Rectal smooth muscle tissue (tissue), 1 donor: Measurements from ENCODE around the gene RASGRP3.

ENCODE experiments used
- H3K27ac ChIP-seq: one replicate; pipeline ENCODE4 v1.7.0; 2013; ENCODE audit warnings: low read depth, low read length, inconsistent platforms
- H3K27me3 ChIP-seq: one replicate; pipeline ENCODE4 v1.7.0; 2013; ENCODE audit warnings: low read length; ENCODE audit not compliant: control insufficient read depth, insufficient read depth
- H3K36me3 ChIP-seq: one replicate; pipeline ENCODE4 v1.7.0; 2013; ENCODE audit warnings: low read length; ENCODE audit not compliant: control insufficient read depth, insufficient read depth
- H3K4me1 ChIP-seq: one replicate; pipeline ENCODE4 v1.7.0; 2013; ENCODE audit warnings: low read length; ENCODE audit not compliant: control insufficient read depth, insufficient read depth
- H3K4me3 ChIP-seq: one replicate; pipeline ENCODE4 v1.7.0; 2013; ENCODE audit warnings: low read length
- H3K9ac ChIP-seq: one replicate; pipeline ENCODE4 v1.7.0; 2013; ENCODE audit warnings: low read length

RASGRP3 gene

DNA sequence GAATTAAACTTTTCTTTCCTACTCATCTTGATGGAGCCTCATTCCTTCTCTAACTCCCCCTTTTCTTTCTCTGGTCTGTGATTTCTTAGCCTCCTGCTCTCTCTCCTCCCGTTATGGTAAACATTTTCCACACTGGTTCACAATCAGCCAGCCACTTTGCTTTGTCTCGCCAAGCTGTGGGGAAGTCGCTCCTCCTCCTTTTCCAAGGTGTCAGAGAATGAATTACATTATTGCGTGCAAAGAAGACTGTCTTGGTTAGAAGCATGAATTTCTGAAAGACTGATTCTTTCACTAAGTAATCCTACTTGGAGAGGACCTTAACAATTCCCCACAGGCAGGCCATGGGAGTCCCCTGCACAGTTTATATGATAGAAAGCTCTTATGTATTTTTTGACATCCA is 46.1 kb downstream of the RASGRP3 start:
- H3K4me1 ChIP-seq, result peaks cover 10% of the 10 kb centered on the region
- H3K36me3 ChIP-seq, result no peaks in the 10 kb centered on the region
- H3K27me3 ChIP-seq, result no peaks in the 10 kb centered on the region
- H3K9ac ChIP-seq, result no peak overlapping the region
- H3K4me3 ChIP-seq, result no peak overlapping the region
- no peak overlapping the region for H3K27ac ChIP-seq

DNA sequence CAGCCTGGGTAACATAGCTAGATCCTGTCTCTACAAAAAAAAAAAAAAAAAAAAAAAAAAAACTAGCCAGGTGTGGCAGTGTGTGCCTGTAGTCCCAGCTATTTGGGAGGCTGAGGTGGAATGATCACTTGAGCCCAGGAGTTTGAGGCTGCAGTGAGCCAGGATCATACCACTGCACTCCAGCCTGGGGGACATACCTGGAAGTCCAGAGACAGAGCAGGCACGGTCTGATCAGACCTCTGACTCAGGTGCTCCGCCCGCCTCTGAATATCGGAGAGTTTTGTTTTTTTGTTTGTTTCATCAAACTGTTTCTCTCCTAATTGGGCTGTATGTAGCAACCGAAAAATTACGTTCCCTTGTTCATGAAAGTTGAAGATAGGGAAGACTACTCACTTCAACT is 49.2 kb downstream of the RASGRP3 start:
- Histone ChIP-seq H3K4me3 (no peak overlapping the region), H3K4me1 (peaks cover 10% of the 10 kb centered on the region), H3K27me3 (no peaks in the 10 kb centered on the region), H3K9ac (no peak overlapping the region), H3K27ac (no peak overlapping the region), H3K36me3 (no peaks in the 10 kb centered on the region)

- Histone ChIP-seq H3K27ac (no peak overlapping the region), H3K27me3 (no peaks in the 10 kb centered on the region), H3K9ac (no peak overlapping the region), H3K36me3 (no peaks in the 10 kb centered on the region), H3K4me3 (no peak overlapping the region), H3K4me1 (peaks cover 10% of the 10 kb centered on the region)
These were observed 49.7 kb downstream of the RASGRP3 start for GRCh38 chr2:33526132-33526531.

- Histone ChIP-seq H3K36me3 (no peaks in the 10 kb centered on the region), H3K4me3 (no peak overlapping the region), H3K27me3 (no peaks in the 10 kb centered on the region), H3K9ac (no peak overlapping the region), H3K27ac (no peak overlapping the region), H3K4me1 (peaks cover 3% of the 10 kb centered on the region)
These were observed 50.5 kb downstream of the RASGRP3 start for GRCh38 chr2:33526921-33527320.

- H3K4me3 ChIP-seq, result no peak overlapping the region
- no peak overlapping the region for H3K9ac ChIP-seq
- no peaks in the 10 kb centered on the region for H3K4me1 ChIP-seq
- no peaks in the 10 kb centered on the region for H3K27me3 ChIP-seq
- H3K36me3 ChIP-seq, result no peaks in the 10 kb centered on the region
- H3K27ac ChIP-seq, result no peak overlapping the region
These were observed 52.0 kb downstream of the RASGRP3 start for GRCh38 chr2:33528441-33528950.

DNA sequence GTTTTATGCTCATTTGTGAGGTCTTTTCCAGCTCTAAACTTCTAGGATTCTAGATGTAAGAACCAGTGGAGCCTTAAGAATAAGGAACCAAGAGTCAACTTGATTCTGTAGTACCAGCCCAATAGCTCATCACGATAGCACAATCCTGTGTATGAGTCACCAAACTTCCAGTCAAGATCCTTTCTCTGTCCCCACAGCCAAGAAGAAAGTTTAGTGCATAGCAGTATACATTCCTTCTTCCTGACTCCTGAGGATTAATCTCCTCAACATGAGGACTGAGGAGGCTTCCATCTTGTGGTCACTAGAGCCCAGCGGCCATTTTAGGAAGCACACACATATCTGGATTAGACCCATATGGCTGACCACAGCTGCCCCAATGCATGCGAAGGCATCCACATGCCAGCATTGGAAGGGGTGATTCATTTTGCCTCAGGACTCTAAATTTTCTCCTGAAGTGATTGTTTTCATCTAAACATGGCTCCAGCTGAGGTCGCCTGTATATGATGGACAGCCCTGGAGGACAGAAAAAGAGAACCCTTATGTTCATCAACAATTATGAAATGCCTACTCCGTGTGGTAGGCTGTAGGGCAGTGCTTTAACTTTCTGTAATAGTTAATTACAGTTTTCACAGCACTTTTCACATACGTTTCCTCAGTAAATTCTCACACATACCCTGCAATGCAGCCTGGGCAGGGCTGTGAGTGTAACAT is 53.5 kb downstream of the RASGRP3 start:
- Histone ChIP-seq H3K9ac (no peak overlapping the region), H3K27me3 (no peaks in the 10 kb centered on the region), H3K27ac (no peak overlapping the region), H3K4me3 (no peak overlapping the region), H3K4me1 (no peaks in the 10 kb centered on the region), H3K36me3 (no peaks in the 10 kb centered on the region)

DNA sequence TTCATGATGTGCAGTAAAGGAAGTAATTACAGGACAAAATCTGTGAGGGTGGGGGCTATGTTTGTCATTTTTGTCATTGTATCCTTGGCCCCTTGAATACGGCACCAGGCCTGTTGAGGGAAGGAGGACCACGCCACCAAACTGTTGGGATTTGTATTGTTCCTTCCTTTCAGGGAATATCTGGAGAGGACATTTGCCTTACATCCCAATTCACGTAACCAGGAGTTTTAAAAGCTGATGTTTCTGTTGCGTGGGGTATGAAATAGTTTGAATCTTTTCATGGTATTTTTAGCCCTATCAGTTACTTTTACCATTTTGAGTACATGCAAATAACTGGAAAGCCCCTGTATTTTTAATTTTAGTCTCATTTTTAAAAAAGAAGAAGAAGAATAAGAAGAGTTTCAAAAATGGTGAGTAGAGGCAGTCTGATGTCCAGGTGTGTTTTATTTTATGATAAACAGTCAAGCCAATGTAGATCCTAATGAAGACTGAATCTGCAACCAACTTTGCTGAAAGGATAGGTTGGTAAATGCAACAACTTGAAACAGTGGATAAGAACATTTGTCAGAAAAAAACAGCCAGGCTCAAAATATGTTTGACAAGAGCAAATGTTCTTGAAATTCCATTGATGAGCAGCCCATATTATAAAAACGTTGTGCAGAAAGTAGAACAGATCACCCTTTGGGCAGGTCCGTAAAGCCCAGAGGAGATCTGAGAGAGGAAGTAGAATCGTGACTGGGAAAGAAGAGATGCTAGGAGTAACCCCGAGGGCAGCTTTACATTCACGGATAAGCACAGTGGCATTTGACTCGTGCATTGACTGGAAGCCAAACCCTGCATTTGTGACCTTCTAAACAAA is 54.5 kb downstream of the RASGRP3 start:
- Histone ChIP-seq H3K4me1 (no peaks in the 10 kb centered on the region), H3K4me3 (no peak overlapping the region), H3K27me3 (no peaks in the 10 kb centered on the region), H3K27ac (no peak overlapping the region), H3K36me3 (no peaks in the 10 kb centered on the region), H3K9ac (no peak overlapping the region)

- Histone ChIP-seq H3K4me3 (no peak overlapping the region), H3K9ac (no peak overlapping the region), H3K27ac (no peak overlapping the region), H3K36me3 (no peaks in the 10 kb centered on the region), H3K4me1 (no peaks in the 10 kb centered on the region), H3K27me3 (no peaks in the 10 kb centered on the region)
These were observed 55.2 kb downstream of the RASGRP3 start for GRCh38 chr2:33531549-33532059.

GRCh38 chr2:33532146-33532545 is 55.7 kb downstream of the RASGRP3 start:
- Histone ChIP-seq H3K9ac (no peak overlapping the region), H3K27ac (no peak overlapping the region), H3K36me3 (no peaks in the 10 kb centered on the region), H3K4me3 (no peak overlapping the region), H3K27me3 (no peaks in the 10 kb centered on the region), H3K4me1 (no peaks in the 10 kb centered on the region)

DNA sequence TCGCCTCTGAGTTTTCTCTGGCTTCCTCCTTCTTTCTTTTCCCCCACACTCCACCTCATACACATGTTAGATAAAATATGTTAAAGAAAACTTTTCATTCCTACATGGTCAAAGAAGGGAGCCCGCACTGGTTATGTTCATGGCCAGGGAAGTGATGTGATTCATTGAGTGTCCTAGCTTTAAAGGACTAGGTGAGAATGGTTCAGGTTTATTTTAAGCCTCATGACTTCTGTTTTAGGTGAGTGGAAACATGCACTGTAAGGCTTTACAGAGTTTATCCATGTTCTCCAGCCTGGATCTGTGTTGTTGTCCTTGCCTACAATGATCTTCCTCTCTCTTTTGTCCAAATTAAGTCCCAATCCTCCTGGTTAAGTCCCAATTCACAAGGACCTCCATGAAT is 56.5 kb downstream of the RASGRP3 start:
- Histone ChIP-seq H3K36me3 (no peaks in the 10 kb centered on the region), H3K27ac (no peak overlapping the region), H3K4me1 (no peaks in the 10 kb centered on the region), H3K27me3 (no peaks in the 10 kb centered on the region), H3K9ac (no peak overlapping the region), H3K4me3 (no peak overlapping the region)

DNA sequence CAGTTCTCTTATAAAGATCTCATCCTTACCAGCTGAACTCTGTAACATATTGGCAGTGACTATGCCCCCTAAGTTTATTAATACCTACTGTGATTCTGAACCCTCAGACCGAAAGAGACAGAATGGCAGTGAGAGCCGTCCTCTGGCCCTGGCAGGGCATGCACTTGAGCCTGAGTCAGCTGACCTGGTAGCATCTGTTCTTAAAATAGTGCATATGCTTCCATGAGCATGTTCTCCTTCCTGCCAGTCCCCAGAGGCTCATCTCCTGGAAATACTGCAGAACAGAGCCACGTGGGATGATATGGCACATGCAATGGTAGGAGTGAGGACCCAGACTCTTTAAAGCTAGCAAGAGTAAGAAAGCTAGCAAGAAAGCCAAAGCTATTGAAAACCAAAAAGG is 59.0 kb downstream of the RASGRP3 start:
- Histone ChIP-seq H3K27ac (no peak overlapping the region), H3K4me3 (no peak overlapping the region), H3K9ac (no peak overlapping the region), H3K27me3 (no peaks in the 10 kb centered on the region), H3K4me1 (no peaks in the 10 kb centered on the region), H3K36me3 (no peaks in the 10 kb centered on the region)

GRCh38 chr2:33541243-33541642 is 64.8 kb downstream of the RASGRP3 start:
- Histone ChIP-seq H3K4me1 (no peaks in the 10 kb centered on the region), H3K27ac (no peak overlapping the region), H3K36me3 (no peaks in the 10 kb centered on the region), H3K9ac (no peak overlapping the region), H3K27me3 (no peaks in the 10 kb centered on the region), H3K4me3 (no peak overlapping the region)
